G401 (cell line): ENCODE measurements around the gene RXFP3. TPM values are rescaled to one million over a fixed set of nuclear protein-coding genes. Genes with fewer than 3 reads are reported as not detected.

Experiments used
- DNase-seq: peaks from one replicate; pipeline ENCODE4 v3.0.0-alpha.2; 2015; ENCODE audit warnings: low spot score
- in situ Hi-C: cut with HindIII; loops from 2 replicates; pipeline ENCODE4 v1.10.0; 2016; ENCODE audit warnings: low sequenced_read_pairs, mixed read lengths
- total RNA-seq: library from RNA; depleted of rRNA; stranded (reverse); fragments of >200 nt; shearing (Covaris generic); gene quantifications from 2 replicates; pipeline ENCODE4 v1.2.3, GENCODE V29; 2014; rRNA removed

The RXFP3 gene
- total RNA-seq, 1 experiment from 2014 or later = not detected

DNA sequence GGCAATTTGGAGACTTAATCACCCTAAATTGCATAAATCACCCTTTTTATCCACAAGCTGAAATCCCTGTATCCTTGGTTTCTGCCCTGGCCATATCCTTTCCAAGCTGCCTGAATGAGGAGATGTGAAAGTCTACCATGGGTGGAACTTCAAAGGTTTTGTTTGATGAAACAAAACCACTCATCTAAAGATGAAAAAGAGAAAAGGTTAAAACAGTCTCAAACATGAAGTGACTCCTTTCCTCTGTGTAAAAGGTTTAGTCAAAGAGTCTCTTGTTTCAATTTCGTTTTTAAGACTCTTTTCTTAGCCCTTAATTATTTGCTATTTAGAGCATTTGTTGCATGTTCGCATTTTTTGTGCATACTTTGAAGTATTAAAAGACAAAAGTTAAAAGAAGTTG is 37.1 kb downstream of the RXFP3 start:
- in situ Hi-C loops = no loop called here
- DNase-seq = no peak

DNA sequence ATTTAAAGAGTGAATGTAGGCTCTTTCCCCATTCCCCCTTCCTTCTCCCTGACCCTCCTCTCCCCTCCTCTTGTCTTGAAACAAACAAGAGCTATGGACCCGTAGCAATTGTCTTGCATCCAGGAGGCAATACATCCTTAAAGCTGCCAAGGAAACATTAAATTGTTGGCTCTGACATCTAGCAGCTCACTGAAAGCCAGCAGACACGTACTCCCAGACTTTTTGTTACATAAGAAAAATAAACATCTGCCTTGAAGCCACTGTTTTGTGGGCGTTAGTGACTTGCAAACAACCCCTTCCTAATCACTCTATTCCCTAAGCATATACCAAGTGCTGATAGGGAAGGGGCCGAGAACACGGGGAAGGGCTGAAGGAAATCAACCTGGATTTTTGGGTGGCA is 39.7 kb downstream of the RXFP3 start:
- in situ Hi-C loops = no loop called here
- DNase-seq = no peak

DNA sequence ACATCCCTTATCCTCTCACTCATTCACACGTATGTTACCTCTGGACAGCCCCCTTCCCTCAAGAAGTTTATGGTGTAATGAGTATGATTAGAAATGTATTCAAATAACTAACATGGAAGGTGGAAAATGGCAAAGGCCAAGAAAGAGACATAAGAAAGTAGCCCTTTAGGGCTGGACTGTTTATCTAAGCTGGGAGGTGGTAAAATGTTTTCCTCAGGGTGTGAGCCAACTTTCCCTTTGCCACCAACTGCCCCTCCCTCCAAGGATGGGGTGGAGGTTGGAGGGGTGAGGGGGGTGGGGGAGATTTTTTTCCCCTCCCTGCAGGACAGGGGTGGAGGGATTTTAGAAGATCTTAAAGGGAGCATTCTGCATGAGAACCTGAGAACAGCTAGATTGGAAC is 40.1 kb downstream of the RXFP3 start:
- in situ Hi-C loops = no loop called here

GRCh38 chr5:33978306-33978705 is 42.1 kb downstream of the RXFP3 start:
- DNase-seq = no peak
- in situ Hi-C loops = no loop called here

More for the DNA sequence above, 40.1 kb downstream of the RXFP3 start:
- no peak for DNase-seq

GRCh38 chr5:33980030-33980429 is 43.8 kb downstream of the RXFP3 start:
- DNase-seq = no peak
- in situ Hi-C loops = no loop called here

DNA sequence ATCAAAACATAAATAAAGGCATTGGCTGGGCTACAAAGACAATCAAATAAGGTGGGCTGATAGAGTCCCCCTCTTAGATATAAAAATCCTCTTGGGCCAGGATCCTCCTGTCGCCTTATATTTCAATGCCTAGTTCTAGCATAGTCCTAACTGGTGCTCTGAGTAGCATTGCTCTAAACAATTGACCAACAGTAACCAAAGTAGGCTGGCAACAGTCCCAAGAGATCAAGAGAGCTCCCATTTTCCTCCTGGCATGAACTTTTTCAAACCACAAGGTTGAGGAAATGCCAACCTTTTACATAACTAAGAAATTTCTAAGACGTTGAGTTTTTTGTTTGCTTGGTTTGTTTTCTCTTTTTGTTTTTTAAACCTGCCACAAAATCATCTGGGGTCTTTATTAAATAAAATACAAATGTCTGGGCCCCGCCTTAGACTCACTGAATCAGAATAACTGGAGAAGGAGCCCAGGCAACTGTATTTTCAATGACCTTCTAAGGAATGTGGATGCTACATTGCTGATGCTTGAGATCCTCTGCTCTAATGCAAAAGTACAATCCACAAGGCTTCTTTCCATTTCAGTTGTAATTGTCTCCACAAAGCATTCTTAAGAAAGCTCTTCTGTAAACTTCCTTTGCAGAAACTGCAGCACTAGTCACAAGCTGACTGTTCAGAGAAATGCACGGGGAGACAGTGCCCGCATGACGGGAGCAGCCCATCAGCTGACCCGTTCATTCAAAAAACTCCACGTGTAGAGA is 45.4 kb downstream of the RXFP3 start:
- no peak for DNase-seq
- in situ Hi-C loops = no loop called here

- no peak for DNase-seq
- in situ Hi-C loops = no loop called here
These were observed 48.0 kb downstream of the RXFP3 start for GRCh38 chr5:33984178-33984577.

DNA sequence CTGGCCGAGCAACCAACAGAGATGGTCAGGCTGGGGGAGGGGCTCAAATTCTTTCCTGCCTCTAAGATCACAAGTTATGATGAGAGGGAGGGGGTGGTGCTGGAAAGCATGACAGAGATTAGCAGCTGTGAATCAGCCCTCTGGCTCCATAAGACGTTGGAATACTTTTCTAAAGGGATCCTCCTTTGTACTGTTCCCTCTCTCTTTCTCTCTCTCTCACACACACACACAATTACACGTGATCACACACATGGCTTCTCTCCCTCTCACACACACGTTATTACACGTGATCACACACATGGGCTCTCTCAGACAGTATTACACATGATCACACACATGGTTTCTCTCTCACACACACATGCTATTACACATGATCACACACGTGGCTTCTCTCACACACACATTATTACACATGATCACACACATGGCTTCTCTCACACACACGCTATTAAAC is 48.5 kb downstream of the RXFP3 start, which contains the start of gene SLC45A2:
Gene SLC45A2 (minus strand): TSS at position 23 of the 454 bp plus-strand sequence. CDS start 110 bp downstream, outside the sequence.
- in situ Hi-C loops = no loop called here

GRCh38 chr5:33985447-33985846 is 49.3 kb downstream of the RXFP3 start:
- no peak for DNase-seq
- in situ Hi-C loops = no loop called here

More for the DNA sequence above, 48.5 kb downstream of the RXFP3 start, which contains the start of gene SLC45A2:
- no peak for DNase-seq

Other genes with a start within 250 kb of the RXFP3 start
- gene ADAMTS12, start 44.4 kb upstream of the RXFP3 start, total RNA-seq = not detected in 2 replicates
- gene SLC45A2, start 48.3 kb downstream of the RXFP3 start, total RNA-seq = 0.17 TPM in 1 of 2 replicates, not detected in the other
- gene AMACR, start 71.7 kb downstream of the RXFP3 start, total RNA-seq = 9.8 and 20.2 TPM in 2 replicates
- 0.07 TPM in 1 of 2 replicates, not detected in the other for gene C1QTNF3, start 106.8 kb downstream of the RXFP3 start, total RNA-seq